HG02623 (cell line): ENCODE measurements around the gene RASD2.

ENCODE experiments used
- ATAC-seq: cut with Tn5 transposase; IDR thresholded peaks from one replicate; pipeline ENCODE4 v1.9.1; 2021; ENCODE audit warnings: moderate library complexity; ENCODE audit not compliant: unreplicated experiment

RASD2 gene

DNA sequence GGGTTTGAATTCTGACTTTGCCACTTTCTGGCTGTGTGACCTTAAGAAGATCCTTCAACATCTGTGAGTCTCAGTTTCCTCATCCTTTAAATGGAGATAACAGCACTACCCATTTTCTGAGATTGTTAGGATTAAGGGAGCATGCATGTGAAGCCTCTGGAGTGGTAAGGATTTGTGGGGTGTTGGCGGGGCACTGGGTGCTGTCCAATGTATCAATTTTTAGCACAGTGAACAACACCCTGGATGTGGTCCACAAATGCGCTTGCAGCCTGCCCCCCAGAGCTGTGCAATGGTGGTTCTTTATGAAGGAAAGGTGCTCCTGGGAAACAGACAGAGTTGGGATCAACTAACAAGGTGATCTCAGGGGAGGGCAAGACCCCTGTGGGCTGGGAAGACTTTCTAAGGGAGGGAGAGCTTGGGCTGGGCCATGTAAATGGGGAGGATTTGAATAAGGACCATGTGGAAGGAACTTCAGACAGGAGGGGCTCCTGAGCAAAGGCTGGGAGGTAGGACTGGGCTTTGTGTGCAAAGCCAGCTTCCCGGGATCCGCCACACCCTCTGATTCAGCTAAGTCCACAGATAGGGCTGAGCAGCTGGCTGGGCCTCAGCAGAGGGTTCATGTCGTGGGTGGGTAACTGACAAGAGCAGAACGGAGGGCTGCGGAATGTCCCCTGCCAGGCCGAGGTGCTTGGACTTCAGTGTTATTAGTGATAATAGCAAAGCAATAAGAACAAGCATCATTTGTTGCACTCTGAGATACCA lies 22.7 kb upstream of the RASD2 start:
- no peak for ATAC-seq

DNA sequence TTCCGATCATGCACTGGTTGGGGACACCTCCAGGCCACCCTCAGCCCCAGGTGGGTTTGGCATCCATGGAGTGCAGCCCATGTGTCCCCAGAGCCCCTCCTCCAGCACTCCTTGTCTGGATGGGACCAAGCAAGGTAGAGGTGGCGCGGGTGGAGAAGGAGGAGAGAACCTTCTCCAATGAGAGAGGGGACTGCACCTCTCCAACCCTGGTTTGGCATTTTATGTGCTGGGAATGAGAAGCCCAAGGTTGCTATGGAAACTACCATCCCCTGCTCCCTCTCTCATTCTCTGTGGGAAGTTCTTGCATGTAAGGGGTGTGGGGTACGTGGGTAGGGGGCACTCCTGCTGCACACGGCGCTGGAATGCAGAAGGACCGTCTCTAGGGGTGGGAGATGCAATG lies 21.8 kb upstream of the RASD2 start:
- no peak for ATAC-seq

DNA sequence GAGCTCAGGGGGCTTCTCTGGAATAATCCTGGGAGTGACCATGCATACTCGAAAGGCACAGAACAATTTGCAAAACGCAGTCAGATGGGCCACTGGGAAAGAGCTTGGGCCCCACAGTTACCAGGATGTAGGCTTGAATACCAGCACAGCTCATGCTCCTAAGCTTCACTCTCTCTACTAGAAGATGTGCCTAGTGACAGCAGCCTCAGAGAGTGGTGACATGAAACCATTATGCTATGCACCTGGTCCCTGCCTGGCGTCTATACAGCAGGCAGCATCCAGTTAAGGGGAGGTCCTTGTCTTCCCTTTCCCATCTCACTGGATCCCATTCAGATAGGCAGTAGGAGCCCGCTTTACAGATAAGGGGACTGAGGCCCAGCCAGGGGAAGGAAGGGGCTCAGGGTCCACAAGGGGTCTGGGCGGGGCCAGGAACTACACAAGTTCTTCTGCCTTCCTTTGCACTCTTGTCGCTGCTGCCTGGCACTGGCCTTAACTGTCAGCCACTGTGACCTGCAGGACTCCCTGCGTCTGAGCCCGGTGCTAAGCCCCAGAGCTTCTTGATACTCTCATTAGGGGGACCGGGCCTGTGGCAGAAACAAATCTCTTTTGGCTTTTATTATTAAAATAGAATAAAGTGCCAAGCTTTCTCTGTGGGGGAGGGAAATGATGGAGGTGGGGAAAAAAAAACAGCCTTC lies 21.2 kb upstream of the RASD2 start:
- ATAC-seq, result no peak

DNA sequence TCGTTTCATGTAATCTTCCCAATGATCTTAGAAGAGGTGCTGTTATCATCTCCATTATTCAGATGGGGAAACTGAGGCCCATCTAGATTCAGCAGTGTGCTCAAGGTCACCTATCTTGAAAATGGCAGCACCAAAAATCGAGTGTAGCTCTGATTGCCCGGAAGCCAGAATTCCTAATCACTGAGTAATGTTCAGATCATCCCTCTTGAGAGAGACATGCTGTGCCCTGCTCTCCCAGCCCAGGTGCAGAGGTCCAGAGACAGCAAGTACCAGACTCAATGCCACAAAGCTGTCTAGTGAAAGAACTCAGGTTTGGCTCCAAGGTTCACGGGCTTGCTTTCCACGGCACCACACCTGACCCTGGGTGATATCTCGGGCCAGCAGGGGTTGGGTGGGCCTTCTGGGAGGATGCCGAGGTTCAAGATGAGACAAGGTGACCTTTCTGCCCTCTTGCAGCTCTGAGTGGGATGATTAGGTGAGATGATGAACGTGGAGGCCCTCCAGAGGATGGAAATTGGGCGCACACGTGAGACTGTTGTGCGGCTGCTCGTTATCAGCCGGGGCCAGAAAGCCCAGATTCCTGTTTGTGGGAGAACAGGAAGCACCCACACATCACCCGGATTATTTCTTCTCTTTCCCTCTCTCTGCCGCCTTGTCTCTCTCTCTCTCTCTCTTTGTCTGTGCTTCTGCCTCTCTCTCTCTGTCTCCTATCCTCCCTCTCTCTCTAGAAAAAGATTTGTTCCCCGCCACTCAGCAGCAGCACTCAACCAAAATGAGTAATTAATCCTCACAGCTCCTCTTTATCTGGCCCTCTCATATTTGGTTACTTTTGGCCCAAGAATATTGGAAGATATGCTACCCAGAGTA lies 19.0 kb upstream of the RASD2 start:
- ATAC-seq, result no peak

DNA sequence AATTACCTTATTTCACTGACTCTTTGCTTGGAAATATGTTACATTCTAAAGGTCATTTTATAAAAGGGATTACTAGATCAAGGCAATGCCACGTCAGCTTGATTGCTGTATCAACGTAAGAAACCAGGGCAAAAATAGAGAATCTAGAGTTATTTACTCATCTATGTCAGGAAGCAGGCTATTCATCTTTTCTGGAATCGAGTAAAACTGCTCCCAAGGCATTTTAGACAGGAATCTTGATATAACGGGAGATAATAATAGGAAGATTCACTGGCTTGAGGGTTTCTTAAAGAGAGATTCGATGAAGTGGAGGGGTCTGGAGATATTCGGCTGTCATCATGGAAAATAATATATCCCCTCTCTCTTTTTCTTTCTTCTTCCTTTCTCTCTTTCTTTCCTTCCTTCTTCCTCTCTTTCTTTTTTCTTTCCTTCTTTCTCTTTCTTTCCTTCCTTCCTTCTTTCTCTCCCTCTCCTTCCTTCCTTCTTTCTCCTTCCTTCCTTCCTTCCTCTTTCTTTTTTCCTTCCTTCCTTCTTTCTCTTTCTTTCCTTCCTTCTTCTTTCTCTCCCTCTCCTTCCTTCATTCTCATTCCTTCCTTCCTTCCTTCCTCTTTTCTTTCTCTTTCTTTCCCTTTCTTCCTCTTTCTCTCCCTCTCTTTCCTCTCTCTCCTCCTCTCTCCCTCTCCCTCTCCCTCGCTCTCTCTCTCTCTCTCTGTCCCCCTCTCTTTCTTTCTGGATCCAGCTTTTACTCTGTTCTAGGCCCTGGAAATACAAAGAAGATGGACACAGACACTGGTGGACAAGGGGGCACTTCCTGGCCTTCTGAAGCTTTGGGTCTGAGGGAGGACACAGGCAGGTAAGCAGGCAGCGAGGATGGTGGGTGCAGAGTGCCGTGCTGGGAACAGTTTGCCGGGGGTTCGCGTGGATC lies 18.1 kb upstream of the RASD2 start:
- no peak for ATAC-seq

DNA sequence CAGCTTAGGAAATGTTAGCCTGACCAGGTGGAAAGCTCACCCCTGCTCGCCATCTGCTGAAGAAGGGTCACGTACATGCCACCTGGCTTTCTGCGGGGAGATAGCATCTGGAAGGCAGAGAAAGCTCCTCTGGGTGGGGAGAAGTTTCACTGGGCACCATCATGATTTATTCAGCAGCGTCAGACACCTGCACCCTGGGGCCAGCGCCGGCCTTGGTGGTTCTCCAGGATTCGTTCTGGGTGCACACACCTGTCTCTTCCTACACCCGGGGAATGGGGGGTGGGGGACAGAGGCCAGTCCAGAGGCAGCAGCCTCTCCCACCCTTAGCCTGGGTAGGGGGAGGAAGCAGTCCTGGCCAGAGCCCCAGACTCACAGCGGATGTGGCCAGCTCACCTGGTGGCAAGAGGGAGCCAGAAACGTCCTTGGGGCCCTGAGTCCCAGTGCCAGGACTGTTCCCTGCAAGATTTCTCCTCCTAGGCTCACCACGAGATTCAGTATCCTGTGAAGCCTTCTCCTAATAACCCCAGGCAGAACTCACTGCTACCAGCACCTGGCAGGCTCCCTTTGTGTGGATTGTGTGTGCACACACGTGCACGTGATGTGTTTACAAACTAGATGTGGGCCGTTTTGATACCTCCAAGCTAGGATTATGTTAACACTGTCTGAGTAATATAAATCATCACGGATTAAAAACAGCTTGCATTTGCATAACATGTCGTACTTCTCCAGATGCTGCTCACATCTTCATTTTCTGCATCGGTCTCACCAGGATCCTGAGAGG lies 17.3 kb upstream of the RASD2 start:
- ATAC-seq, result no peak

DNA sequence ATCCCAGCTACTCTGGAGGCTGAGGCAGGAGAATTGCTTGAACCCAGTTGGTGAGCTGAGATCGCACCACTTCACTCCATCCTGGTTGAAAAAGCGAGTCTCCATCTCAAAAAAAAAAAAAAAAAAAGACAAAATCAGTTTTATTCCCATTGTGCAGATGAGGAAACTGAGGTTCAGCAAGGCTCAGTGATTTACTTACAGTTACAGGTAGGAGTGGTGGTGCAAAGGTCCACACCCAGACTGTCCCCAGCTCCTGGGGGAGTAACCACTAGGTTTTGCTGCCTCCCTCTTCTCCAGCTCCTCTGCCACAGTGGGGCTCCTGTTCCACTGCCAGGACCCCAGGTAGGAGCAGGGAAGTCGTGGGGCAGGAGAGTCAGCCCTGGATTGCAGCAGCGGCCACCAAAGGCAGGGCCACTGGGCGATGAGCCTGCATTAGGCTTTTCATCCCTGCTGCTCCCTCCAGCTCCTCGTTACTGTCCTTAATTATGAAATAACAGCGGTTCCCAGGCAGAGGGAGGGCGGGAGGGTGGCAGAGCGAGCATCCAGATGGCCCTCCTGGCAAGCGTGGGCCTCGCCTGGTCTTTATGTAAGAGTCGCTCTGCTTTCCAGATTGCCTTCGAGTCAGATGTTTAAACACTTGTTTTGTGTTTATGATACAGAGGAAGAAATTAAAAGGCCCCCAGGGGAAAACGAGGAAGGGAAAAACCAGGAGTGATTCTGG lies 15.5 kb upstream of the RASD2 start:
- ATAC-seq, result no peak

DNA sequence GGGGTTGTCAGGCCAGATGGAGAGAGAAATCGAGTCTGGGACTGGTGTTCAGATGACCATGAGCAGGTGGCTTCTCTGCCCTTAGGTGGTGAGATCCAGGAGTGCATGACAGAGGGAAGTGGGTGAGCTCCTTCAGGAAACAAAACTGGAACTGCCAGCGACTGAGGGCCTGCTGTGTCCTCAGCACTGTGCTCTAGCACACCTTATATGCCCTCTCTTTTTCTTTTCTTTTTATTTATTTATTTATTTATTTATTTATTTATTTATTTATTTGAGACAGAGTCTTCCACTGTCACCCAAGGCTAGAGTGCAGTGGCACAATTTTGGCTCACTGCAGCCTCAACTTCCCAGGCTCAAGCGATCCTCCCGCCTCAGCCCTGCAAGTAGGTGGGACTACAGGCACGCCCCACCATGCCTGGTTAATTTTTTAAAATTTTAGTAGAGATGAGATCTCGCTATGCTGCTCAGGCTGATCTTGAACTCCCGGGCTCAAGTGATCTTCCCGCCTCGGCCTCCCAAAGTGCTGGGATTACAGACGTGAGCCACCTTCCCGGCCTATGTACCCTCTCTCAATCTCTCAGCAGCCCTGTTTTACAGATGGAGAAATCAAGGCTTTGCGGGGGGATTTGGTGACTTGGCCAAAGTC lies 14.8 kb upstream of the RASD2 start:
- no peak for ATAC-seq

DNA sequence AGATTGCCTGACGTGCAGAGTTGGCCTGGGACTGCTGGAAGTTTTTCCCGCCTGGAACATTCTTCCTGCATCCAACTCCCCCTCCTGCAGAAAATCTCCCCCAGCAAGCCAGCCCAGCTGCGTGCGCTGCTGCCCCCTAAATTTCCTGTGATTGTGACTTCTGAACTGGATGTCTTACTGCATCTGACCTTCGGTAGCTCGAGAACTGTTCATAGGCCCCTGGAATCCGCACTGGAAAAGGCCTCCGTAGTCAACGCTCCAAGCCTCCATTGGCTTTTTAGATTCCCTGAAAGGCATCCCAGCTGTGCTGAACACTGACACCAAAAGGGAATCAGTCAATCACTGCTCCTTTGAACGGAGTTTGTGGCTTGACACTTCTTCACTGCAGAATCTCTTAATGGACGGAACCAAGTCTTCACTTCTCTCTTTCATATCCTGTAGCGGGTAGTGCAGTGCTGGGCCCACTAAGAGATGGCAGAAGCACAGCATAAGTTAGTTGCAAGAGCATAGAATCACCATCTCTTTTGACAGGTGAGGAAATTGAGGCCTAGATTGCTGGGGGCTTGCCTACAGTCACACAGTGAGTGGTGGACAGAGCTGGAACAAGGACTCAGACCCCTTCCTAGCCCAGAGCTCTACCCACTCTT lies 14.2 kb upstream of the RASD2 start:
- ATAC-seq, result no peak

DNA sequence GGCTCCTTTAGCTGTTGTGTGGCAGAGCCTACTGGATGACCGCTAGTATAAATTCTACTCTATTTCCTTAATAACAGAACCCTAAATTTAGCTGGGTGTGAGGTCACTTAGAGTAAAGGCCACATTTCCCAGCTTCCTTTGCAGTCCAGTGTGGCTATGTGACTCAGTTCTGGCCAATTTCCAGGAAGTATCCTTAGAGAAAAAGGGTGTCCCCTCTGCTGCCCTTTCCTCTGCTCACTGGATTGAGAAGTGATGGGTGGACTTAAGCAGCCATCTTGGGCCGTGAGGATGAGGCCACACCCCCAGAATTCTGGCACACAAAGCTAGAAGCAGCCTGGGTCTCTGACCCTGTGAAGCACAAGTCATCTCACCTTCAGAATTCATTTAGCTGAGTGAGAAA lies 11.7 kb upstream of the RASD2 start:
- ATAC-seq, result no peak

DNA sequence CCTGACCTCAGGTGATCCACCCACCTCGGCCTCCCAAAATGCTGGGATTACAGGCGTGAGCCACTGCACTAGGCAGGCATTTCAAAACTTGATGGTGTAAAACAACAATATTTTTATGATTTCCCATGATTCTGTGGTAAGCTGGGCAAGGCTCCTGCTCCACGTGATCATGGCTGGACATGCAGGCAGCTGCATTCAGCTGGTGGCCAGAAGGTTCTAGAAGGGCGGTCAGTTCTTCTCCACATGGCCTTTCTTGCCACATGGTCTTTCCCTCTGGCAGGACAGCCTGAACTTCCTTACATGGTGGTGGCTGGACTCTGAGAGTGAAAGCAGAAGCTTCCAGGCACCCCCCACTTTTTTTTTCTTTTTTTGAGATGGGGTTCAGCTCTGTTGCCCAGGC lies 9.9 kb upstream of the RASD2 start:
- no peak for ATAC-seq

DNA sequence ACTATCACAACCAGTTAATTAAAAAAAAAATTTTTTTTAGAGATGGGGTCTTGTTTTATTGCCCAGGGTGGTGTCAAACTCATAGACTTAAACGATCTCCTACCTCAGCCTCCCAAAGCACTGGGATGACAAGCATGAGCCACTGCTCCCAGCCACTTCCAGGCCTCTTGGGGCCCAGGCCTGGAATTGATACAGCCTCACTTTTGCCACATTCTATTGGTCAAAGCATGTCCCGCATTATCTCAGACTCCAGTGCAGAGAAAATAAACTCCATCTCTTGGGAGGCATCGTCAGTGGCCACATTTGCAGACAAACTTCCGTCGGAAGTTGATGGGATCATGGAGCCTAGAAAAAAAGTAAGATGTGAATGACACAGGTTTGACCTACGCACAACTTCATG lies 9.4 kb upstream of the RASD2 start:
- ATAC-seq, result no peak

DNA sequence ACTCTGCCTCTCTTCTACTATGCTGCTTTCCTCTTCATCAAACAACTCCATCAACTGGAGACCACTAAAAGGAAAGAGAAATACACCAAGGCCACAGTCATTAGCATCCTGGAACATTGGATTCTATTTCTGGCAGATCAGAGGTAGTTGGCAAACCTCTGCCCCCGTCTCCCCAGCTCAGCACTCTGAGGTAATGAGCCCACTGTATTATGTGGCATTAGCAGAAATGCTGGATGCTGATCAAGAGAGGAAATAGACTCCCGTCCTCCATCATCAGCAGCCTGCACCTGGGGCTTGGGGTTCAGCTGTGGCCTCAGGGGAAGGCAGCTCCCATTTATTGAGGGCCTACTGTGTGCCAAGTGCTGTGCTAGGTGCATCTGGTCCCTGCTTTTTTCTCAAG lies 9.0 kb upstream of the RASD2 start:
- no peak for ATAC-seq

DNA sequence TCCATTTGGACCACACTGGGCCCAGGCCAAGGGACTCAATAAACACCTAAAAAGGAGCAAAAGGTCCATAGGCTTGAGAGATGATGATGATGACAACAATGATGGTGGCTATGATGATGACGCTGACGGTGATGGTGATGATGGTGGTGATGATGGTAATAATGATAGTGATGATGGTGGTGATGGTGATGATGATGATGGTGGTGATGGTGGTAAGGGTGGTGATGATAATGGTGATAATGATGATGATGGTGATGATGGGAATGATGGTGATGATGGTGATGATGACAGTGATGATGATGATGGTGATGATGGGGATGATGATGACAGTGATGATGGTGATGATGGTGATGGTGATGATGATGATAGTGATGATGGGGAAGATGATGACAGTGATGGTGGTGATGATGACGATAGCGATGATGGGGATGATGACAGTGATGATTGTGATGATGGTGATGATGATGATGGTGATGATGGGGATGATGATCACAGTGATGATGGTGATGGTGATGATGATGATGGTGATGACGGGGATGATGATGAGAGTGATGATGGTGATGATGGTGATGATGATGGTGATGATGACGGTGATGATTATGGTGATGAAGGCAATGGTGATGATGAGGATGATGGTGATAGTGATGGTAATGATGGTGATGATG lies 7.1 kb upstream of the RASD2 start:
- no peak for ATAC-seq

DNA sequence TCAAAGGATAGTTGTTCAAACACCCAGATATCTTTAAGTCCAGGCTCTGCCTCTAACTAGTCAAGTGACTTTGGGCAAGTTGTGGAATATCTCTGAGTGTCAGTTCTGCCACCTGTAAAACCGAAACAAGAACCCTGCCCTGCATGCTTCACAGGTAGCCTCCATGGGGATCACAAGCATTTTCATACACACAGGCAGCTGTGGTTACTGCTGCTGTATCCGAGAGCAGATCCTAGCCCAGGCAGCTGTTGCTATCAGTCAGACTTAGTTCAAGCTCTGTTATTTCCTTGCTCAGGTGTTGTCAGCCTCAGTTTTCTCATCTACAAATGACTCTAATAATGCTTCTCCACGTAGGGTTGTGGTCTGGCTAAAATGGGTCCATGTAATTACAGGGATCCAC lies 6.5 kb upstream of the RASD2 start:
- no peak for ATAC-seq

DNA sequence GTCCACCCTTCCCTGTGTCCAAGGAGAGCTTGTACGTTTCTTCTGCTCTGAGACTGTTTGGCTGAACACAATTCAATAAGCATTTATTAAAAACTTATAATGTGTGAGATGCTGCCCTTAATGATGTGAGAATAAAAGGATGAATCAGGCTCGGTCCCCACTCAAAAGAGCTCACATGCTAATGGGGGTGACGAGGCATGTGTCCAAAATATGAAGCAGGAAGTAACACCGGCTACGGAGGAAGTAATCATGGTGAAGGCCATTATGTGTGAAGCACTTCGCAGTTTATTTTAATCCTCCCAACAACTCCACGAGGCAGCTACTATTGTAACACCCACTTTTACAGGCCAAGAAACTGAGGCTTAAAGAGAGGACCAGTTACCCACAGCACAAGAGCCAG lies 3.4 kb upstream of the RASD2 start:
- no peak for ATAC-seq

DNA sequence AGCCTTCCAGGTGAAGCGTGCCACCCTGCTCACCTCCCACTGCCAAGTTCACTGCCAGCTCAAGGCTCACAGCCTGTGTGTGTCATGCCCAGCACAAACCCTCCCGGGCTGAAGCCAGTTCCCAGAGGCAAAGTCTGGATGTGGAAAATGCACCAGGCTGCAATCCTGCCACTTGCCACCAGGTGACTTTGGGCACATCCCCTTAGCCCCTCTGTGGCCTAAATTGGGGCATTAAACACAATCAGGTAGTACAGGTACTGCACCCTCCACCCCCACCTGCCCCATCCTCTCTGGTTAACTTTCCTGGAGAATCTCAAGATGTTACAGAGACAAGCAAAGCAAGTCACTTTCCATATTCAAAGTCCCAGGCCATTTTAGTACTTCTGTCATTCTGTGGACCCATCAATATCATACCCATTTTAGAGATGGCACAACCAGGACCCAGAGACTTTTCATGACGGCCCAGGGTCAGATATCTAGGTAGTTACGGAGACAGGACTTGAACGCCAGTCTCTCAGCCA lies 1.8 kb upstream of the RASD2 start:
- no peak for ATAC-seq

DNA sequence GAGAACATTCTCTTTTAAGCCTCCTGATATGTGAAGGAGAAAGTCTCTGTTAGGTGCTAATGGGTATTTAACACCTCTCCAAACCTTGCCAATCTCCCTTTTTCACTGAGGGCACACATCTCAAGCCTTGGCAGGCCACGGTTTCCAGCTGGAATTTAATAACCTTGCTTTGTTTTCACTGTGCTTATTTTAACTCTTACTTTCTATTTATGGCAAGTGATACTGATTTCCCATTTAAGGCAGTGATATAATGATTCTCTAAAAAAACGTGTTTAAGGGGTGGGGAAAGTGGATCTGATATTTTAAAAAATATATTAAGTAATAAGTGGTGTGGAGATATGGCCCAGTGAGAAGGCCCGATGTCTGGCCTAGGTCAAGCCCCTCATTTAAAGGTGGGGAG lies 1.1 kb upstream of the RASD2 start:
- no peak for ATAC-seq
